Liver (tissue), 3 donors: ENCODE data around the gene NRIP2.

Experiments used
- ATF3 ChIP-seq: IDR thresholded peaks from 2 replicates; pipeline ENCODE4 v1.6.1; 2016; ENCODE audit warnings: antibody characterized with exemption
- CTCF ChIP-seq: fragments of 150-350 bp; IDR thresholded peaks from 2 replicates; pipeline ENCODE4 v1.5.1; 2017; ENCODE audit warnings: improper control_type of control experiment, low read depth, low read length; ENCODE audit not compliant: missing input control
- EGR1 ChIP-seq, 2 donors: IDR thresholded peaks; 2 replicates each; pipeline ENCODE4 v1.6.1; 2016 to 2018; ENCODE audit warnings: antibody characterized with exemption in 2 of 2, low read depth in 2 of 2
- FOXA2 ChIP-seq: IDR thresholded peaks from 2 replicates; pipeline ENCODE4 v1.6.1; 2016; ENCODE audit warnings: antibody characterized with exemption
- GABPA ChIP-seq, 2 donors: IDR thresholded peaks in 1 of 2; conservative IDR thresholded peaks in 1 of 2; 2 replicates each; pipeline ENCODE4 v1.6.1; 2016; ENCODE audit warnings: antibody characterized with exemption in 2 of 2, mild to moderate bottlenecking in 1 of 2, moderate library complexity in 1 of 2
- HNF4G ChIP-seq: IDR thresholded peaks from 2 replicates; pipeline ENCODE4 v1.6.1; 2016; ENCODE audit warnings: antibody characterized with exemption
- JUND ChIP-seq, 2 donors: IDR thresholded peaks; 2 replicates each; pipeline ENCODE4 v1.6.1; 2016; ENCODE audit warnings: antibody characterized with exemption in 2 of 2
- MAX ChIP-seq: IDR thresholded peaks from 2 replicates; pipeline ENCODE4 v1.6.1; 2016; ENCODE audit warnings: antibody characterized with exemption
- RAD21 ChIP-seq, 2 donors: IDR thresholded peaks; 2 replicates each; pipeline ENCODE4 v1.6.1; 2016; ENCODE audit warnings: antibody characterized with exemption in 2 of 2, mild to moderate bottlenecking in 2 of 2
- REST ChIP-seq: IDR thresholded peaks from 2 replicates; pipeline ENCODE4 v1.6.1; 2016; ENCODE audit warnings: antibody characterized with exemption, mild to moderate bottlenecking
- RXRA ChIP-seq, 2 donors: IDR thresholded peaks; 2 replicates each; pipeline ENCODE4 v1.6.1; 2017 to 2018; ENCODE audit warnings: antibody characterized with exemption in 2 of 2, mild to moderate bottlenecking in 1 of 2
- SP1 ChIP-seq: IDR thresholded peaks from 2 replicates; pipeline ENCODE4 v1.6.1; 2018; ENCODE audit warnings: antibody characterized with exemption, mild to moderate bottlenecking
- TAF1 ChIP-seq: conservative IDR thresholded peaks from 2 replicates; pipeline ENCODE4 v1.6.1; 2016; ENCODE audit warnings: antibody characterized with exemption, mild to moderate bottlenecking
- YY1 ChIP-seq: IDR thresholded peaks from 2 replicates; pipeline ENCODE4 v1.6.1; 2016; ENCODE audit warnings: antibody characterized with exemption, mild to moderate bottlenecking
- donor health status: healthy.
- donor health status: healthy.

GRCh38 chr12:2823483-2823882, 11.4 kb downstream of the NRIP2 start:
- TF ChIP-seq CTCF (no peak), JUND (IDR thresholded peaks at IDR 0.05) (no peak), RAD21 (IDR thresholded peaks at IDR 0.05) (no peak), RXRA (IDR thresholded peaks at IDR 0.05) (no peak), YY1 (no peak), GABPA (IDR thresholded peaks at IDR 0.05 in 1 of 2, conservative IDR thresholded peaks at IDR 0.05 in 1 of 2) (no peak), HNF4G (no peak), TAF1 (no peak), REST (no peak), SP1 (no peak), MAX (no peak), FOXA2 (no peak), ATF3 (no peak), EGR1 (IDR thresholded peaks at IDR 0.05; ENCODE audit: low read depth in 2 of 2) (no peak)
